Mesothelial cell of epicardium (in vitro differentiated cells): Measurements from ENCODE around the gene AUTS2. TPM values are rescaled to one million over a fixed set of nuclear protein-coding genes. Genes with fewer than 3 reads are reported as not detected.

Experiments used
- DNase-seq, 2 experiments: peaks; one replicate each; pipeline ENCODE4 v3.0.0; 2021; ENCODE audit warnings: low spot score in 2 of 2; ENCODE audit not compliant: unreplicated experiment in 2 of 2
- H3K27ac Mint-ChIP-seq: 2 replicates; pipeline ENCODE4 v1.8.0; 2021; ENCODE audit warnings: mixed read lengths
- H3K27me3 Mint-ChIP-seq: 2 replicates; pipeline ENCODE4 v1.8.0; 2021; ENCODE audit warnings: low read depth, mixed read lengths
- H3K36me3 Mint-ChIP-seq: 2 replicates; pipeline ENCODE4 v1.8.0; 2021; ENCODE audit warnings: mixed read lengths
- H3K4me1 Mint-ChIP-seq: 2 replicates; pipeline ENCODE4 v1.8.0; 2021; ENCODE audit warnings: mixed read lengths
- H3K4me3 Mint-ChIP-seq: 2 replicates; pipeline ENCODE4 v1.8.0; 2021; ENCODE audit warnings: mild to moderate bottlenecking, moderate library complexity, mixed read lengths
- H3K9me3 Mint-ChIP-seq: 2 replicates; pipeline ENCODE4 v1.8.0; 2021; ENCODE audit warnings: mixed read lengths
- total RNA-seq: library from RNA; stranded (reverse); gene quantifications from 3 replicates; pipeline ENCODE4 v1.2.1, GENCODE V29; 2021
- TF ChIP-seq, protein P1 (sequence below): fragments of 200-600 bp; sonication (generic); IDR thresholded peaks from one replicate; pipeline ENCODE4 v1.5.0; 2021; ENCODE audit warnings: antibody characterized with exemption; ENCODE audit not compliant: unreplicated experiment

The AUTS2 gene
- total RNA-seq, 1 donor from 2014 or later = 135 TPM

DNA sequence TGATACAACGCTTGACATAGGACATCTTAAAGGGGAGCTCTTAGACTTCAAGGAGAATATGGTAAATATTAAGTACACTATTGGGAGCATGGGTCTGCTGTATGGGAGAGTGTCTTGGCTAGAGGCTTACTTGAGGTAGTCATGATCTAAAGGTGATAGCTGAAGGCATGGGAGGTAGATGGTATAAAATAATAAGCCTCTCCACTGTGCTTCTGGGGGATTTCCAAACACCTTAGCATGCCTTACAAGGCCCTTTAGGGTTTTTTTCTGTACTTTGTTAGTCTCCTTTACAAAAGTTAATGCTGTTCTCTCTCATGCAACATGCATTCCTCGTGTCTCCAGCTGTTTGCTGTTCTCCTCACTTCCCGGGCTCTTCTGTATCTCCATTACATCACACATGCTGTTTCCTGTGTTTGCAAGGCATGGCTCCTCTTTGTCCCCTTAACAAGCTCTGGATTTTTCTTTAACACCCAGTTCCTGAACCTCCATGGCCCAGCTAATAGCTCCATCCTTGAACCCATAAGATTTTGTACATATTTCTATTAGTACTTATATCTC is 449.7 kb downstream of the AUTS2 start:
- no peak overlapping the region for H3K4me3 Mint-ChIP-seq
- peaks cover 34% of the 10 kb centered on the region for H3K4me1 Mint-ChIP-seq
- TF ChIP-seq, protein P1, sequence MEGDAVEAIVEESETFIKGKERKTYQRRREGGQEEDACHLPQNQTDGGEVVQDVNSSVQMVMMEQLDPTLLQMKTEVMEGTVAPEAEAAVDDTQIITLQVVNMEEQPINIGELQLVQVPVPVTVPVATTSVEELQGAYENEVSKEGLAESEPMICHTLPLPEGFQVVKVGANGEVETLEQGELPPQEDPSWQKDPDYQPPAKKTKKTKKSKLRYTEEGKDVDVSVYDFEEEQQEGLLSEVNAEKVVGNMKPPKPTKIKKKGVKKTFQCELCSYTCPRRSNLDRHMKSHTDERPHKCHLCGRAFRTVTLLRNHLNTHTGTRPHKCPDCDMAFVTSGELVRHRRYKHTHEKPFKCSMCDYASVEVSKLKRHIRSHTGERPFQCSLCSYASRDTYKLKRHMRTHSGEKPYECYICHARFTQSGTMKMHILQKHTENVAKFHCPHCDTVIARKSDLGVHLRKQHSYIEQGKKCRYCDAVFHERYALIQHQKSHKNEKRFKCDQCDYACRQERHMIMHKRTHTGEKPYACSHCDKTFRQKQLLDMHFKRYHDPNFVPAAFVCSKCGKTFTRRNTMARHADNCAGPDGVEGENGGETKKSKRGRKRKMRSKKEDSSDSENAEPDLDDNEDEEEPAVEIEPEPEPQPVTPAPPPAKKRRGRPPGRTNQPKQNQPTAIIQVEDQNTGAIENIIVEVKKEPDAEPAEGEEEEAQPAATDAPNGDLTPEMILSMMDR = no peak
- H3K36me3 Mint-ChIP-seq = no peaks in the 10 kb centered on the region
- no peaks in the 10 kb centered on the region for H3K9me3 Mint-ChIP-seq
- no peak for DNase-seq
- no peak overlapping the region for H3K27ac Mint-ChIP-seq
- H3K27me3 Mint-ChIP-seq = no peaks in the 10 kb centered on the region

DNA sequence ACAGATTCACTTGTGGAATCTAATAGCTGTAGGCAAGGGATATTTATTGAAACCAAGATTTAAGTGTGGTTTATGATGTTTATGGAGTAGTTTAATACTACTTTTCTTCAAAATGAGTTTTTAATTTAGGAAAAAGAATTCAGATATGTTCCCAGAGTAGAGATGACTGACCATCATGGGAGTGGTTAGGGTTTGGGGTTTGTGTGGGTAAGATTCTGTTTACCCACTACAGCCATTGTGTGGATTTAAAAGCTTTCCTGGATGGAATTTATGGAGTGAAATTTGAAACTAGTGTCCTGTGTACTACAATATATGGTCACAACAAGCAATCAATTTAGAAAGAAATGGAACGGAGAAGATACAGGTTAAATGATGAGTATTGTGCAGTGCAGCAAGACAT is 453.5 kb downstream of the AUTS2 start:
- H3K9me3 Mint-ChIP-seq = no peaks in the 10 kb centered on the region
- no peak for DNase-seq
- H3K36me3 Mint-ChIP-seq = no peaks in the 10 kb centered on the region
- H3K4me1 Mint-ChIP-seq = peaks cover 26% of the 10 kb centered on the region
- no peak overlapping the region for H3K27ac Mint-ChIP-seq
- no peaks in the 10 kb centered on the region for H3K27me3 Mint-ChIP-seq
- TF ChIP-seq, protein P1 = no peak
- H3K4me3 Mint-ChIP-seq = no peak overlapping the region

DNA sequence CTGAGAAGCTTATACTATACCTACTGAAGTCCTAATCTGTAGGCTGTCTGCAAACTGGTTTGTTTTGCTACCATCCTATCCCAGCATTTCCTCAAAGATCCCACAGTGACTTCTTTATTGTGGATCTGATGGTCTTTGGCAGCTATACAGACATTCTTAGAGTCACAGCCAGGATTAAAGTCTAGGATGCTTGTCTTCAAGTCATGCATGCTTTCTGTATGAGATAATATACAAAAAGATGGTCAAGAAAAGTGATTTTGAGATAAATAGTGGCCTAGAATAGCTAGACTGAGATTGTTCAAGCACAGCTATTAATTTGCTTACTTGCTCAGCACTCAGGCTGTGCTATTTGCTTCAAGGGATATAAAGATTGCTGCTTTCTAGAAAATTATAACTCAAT is 454.4 kb downstream of the AUTS2 start:
- H3K27me3 Mint-ChIP-seq = no peaks in the 10 kb centered on the region
- no peaks in the 10 kb centered on the region for H3K9me3 Mint-ChIP-seq
- H3K4me1 Mint-ChIP-seq = peaks cover 24% of the 10 kb centered on the region
- DNase-seq = no peak
- H3K36me3 Mint-ChIP-seq = no peaks in the 10 kb centered on the region
- no peak overlapping the region for H3K27ac Mint-ChIP-seq
- TF ChIP-seq, protein P1 = no peak
- no peak overlapping the region for H3K4me3 Mint-ChIP-seq

DNA sequence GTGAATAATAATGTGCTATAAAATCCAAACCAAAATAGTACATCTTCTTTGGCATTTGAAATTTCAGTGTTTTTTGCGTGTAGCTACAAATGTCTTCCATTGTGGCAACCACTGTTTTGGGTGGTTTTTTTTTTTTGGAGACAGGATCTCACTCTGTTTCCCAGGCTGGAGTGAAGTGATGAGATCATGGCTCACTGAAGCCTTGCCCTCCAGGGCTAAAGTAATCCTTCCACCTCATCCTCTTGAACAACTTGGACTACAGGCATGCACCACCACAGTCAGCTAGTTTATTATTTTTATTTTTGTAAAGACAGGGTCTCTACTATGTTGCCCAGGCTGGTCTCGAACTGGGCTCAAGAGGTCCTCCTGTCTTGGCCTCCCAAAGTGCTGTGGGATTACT is 455.1 kb downstream of the AUTS2 start:
- H3K36me3 Mint-ChIP-seq = no peaks in the 10 kb centered on the region
- peaks cover 21% of the 10 kb centered on the region for H3K4me1 Mint-ChIP-seq
- H3K9me3 Mint-ChIP-seq = no peaks in the 10 kb centered on the region
- H3K27ac Mint-ChIP-seq = no peak overlapping the region
- no peaks in the 10 kb centered on the region for H3K27me3 Mint-ChIP-seq
- no peak overlapping the region for H3K4me3 Mint-ChIP-seq
- TF ChIP-seq, protein P1 = no peak
- no peak for DNase-seq

GRCh38 chr7:70053989-70054388 is 455.7 kb downstream of the AUTS2 start:
- Mint-ChIP-seq H3K27ac (no peak overlapping the region), H3K4me1 (peaks cover 21% of the 10 kb centered on the region), H3K9me3 (no peaks in the 10 kb centered on the region), H3K4me3 (no peak overlapping the region), H3K36me3 (no peaks in the 10 kb centered on the region), H3K27me3 (no peaks in the 10 kb centered on the region)
- DNase-seq = no peak
- TF ChIP-seq, protein P1 = no peak

GRCh38 chr7:70056363-70056762 is 458.1 kb downstream of the AUTS2 start:
- TF ChIP-seq, protein P1 = no peak
- peaks cover 30% of the 10 kb centered on the region for H3K4me1 Mint-ChIP-seq
- no peak overlapping the region for H3K27ac Mint-ChIP-seq
- no peaks in the 10 kb centered on the region for H3K36me3 Mint-ChIP-seq
- no peaks in the 10 kb centered on the region for H3K27me3 Mint-ChIP-seq
- no peaks in the 10 kb centered on the region for H3K9me3 Mint-ChIP-seq
- H3K4me3 Mint-ChIP-seq = no peak overlapping the region
- DNase-seq = no peak
